ENCODE measurements around the gene MARK2.

- no peak for TF ChIP-seq CTCF (IDR thresholded peaks at IDR 0.05)
- TF ChIP-seq POLR2AphosphoS5 (IDR thresholded peaks at IDR 0.05; ENCODE audit: low read depth, low read length): no peak
- TF ChIP-seq MXI1 (IDR thresholded peaks at IDR 0.05; ENCODE audit: low read depth, low read length): no peak
- TF ChIP-seq JUND (IDR thresholded peaks at IDR 0.05): no peak
- TF ChIP-seq EP300 (IDR thresholded peaks at IDR 0.05; ENCODE audit: borderline replicate concordance in 1 of 2, low read depth in 1 of 2, low read length in 1 of 2): no peak
- no peak for TF ChIP-seq RXRA (IDR thresholded peaks at IDR 0.05; ENCODE audit: borderline replicate concordance, low read depth)
- TF ChIP-seq FOXJ3 (CRISPR knock-in tag; IDR thresholded peaks at IDR 0.05): no peak
- no peak for TF ChIP-seq CHD2 (IDR thresholded peaks at IDR 0.05; ENCODE audit: low read length, partially characterized antibody)
- TF ChIP-seq TAF1 (IDR thresholded peaks at IDR 0.05; ENCODE audit: borderline replicate concordance, low read depth, low read length): no peak
- TF ChIP-seq YY1 (IDR thresholded peaks at IDR 0.05; ENCODE audit: low read depth): no peak
- no peak for TF ChIP-seq REST (IDR thresholded peaks at IDR 0.05; ENCODE audit: low read depth, low read length)
These were observed 45.5 kb downstream of the MARK2 start for GRCh38 chr11:63884196-63884932.

Measured in SK-N-SH (cell line).